K562 (cell line): ENCODE data around the gene PPP6C. TPM values are rescaled to one million over a fixed set of nuclear protein-coding genes. Genes with fewer than 3 reads are reported as not detected.

ENCODE experiments used
- GATA2 ChIP-seq: sonication (generic); formaldehyde crosslinking; IDR thresholded peaks from 2 replicates; pipeline ENCODE4 v1.4.0; 2020; ENCODE audit warnings: mild to moderate bottlenecking, missing genetic modification reagents
- TEAD4 ChIP-seq, 2 experiments: sonication (generic) in 1 of 2; formaldehyde crosslinking in 1 of 2; IDR thresholded peaks; 2 replicates each; pipeline versions ENCODE4 v1.6.1 to v1.8.0; 2012 to 2022; ENCODE audit warnings: borderline replicate concordance in 1 of 2, inconsistent platforms in 1 of 2, low read length in 1 of 2, mild to moderate bottlenecking in 1 of 2, missing genetic modification reagents in 1 of 2
- polyA plus RNA-seq, 8 experiments: library from polyadenylated mRNA; depleted of rRNA in 4 of 8; stranded (reverse) in 5 of 8; unstranded in 3 of 8; fragments of >200 nt; fragmentation: Nextera tagmentation in 2 of 8; fragmentation: Illumina TruSeq in 1 of 8; extraction: Ambion mirVana in 2 of 8; extraction: Trizol in 1 of 8; gene quantifications; 2 replicates each; pipeline versions ENCODE4 v1.2.1 to v1.2.3, GENCODE V29; 2011 to 2014; ENCODE audit warnings: inconsistent platforms in 1 of 8, missing spikeins in 1 of 8
- total RNA-seq, 7 experiments: library from RNA; depleted of rRNA in 6 of 7; stranded (reverse); fragments of >200 nt in 6 of 7; fragmentation: Illumina TruSeq in 2 of 7; extraction: Trizol in 2 of 7; gene quantifications; 2 replicates each; pipeline versions ENCODE4 v1.2.1 to v1.2.3, GENCODE V29; 2011 to 2021; ENCODE audit warnings: low replicate concordance in 1 of 7
- TF ChIP-seq, protein P1 (sequence below), 2 experiments: fragments of 450-650 bp; IDR thresholded peaks; 2 replicates each; pipeline ENCODE4 v1.6.1; 2016; ENCODE audit warnings: mild to moderate bottlenecking in 2 of 2, borderline replicate concordance in 1 of 2, low read depth in 1 of 2, moderate library complexity in 1 of 2
- TF ChIP-seq, protein P2 (sequence below), 3 experiments: IDR thresholded peaks in 2 of 3; conservative IDR thresholded peaks in 1 of 3; 2 replicates each; pipeline ENCODE4 v1.5.1; 2011 to 2012; ENCODE audit warnings: low read length in 3 of 3, mild to moderate bottlenecking in 3 of 3, control low read depth in 2 of 3, improper control_type of control experiment in 1 of 3, inconsistent platforms in 1 of 3, low read depth in 1 of 3, mixed read lengths in 1 of 3, moderate library complexity in 1 of 3; ENCODE audit not compliant: insufficient read depth in 2 of 3
- TF ChIP-seq, protein P3 (sequence below): fragments of 450-650 bp; IDR thresholded peaks from 2 replicates; pipeline ENCODE4 v1.6.1; 2016; ENCODE audit warnings: low read depth

Gene PPP6C
- total and polyA plus RNA-seq, 9 of the 15 experiments (the other 6 are each of a cell fraction or from before 2014, with no cell fraction given), result 18.8 to 44.8 (median 38.3) TPM

DNA sequence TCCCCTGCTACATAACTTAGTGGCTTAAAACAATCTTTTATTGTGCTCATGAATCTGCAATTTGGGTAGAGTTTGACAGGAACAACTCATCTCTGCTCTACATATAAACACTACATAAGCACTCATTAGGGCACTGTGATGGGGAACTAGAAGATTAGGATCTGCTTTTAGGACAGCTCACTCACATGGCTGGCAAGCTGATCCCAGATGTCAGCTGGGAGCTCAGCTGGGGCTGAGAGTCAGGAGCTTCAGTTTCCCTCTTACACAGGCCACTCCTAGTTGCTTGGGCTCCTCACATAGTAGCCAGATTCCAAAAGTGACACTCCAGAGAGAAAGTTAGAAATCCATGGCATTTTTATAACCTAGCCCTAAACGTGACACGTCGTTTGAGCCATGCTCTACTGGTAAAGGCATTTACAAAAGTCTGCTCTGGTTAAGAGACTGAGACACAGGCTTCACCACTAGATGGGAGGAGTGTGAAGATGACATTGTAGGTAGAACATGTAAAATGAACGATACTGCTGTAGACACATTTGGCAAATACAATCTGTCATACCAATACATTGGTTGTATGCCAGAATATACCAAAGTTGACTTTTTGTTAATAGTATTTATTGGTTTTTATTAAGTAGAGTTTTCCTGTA is 69.8 kb downstream of the PPP6C start (continued):
- TF ChIP-seq GATA2 (CRISPR knock-in tag) (peak; percentile 76), TEAD4 (IDR thresholded peaks at IDR 0.05; ENCODE audit: low read length) (0 out of 2 replicates have a peak, but pooled peaks have one; percentile 4), TEAD4 (CRISPR knock-in tag; IDR thresholded peaks at IDR 0.05; ENCODE audit: borderline replicate concordance) (no peak)
- TF ChIP-seq, protein P1, sequence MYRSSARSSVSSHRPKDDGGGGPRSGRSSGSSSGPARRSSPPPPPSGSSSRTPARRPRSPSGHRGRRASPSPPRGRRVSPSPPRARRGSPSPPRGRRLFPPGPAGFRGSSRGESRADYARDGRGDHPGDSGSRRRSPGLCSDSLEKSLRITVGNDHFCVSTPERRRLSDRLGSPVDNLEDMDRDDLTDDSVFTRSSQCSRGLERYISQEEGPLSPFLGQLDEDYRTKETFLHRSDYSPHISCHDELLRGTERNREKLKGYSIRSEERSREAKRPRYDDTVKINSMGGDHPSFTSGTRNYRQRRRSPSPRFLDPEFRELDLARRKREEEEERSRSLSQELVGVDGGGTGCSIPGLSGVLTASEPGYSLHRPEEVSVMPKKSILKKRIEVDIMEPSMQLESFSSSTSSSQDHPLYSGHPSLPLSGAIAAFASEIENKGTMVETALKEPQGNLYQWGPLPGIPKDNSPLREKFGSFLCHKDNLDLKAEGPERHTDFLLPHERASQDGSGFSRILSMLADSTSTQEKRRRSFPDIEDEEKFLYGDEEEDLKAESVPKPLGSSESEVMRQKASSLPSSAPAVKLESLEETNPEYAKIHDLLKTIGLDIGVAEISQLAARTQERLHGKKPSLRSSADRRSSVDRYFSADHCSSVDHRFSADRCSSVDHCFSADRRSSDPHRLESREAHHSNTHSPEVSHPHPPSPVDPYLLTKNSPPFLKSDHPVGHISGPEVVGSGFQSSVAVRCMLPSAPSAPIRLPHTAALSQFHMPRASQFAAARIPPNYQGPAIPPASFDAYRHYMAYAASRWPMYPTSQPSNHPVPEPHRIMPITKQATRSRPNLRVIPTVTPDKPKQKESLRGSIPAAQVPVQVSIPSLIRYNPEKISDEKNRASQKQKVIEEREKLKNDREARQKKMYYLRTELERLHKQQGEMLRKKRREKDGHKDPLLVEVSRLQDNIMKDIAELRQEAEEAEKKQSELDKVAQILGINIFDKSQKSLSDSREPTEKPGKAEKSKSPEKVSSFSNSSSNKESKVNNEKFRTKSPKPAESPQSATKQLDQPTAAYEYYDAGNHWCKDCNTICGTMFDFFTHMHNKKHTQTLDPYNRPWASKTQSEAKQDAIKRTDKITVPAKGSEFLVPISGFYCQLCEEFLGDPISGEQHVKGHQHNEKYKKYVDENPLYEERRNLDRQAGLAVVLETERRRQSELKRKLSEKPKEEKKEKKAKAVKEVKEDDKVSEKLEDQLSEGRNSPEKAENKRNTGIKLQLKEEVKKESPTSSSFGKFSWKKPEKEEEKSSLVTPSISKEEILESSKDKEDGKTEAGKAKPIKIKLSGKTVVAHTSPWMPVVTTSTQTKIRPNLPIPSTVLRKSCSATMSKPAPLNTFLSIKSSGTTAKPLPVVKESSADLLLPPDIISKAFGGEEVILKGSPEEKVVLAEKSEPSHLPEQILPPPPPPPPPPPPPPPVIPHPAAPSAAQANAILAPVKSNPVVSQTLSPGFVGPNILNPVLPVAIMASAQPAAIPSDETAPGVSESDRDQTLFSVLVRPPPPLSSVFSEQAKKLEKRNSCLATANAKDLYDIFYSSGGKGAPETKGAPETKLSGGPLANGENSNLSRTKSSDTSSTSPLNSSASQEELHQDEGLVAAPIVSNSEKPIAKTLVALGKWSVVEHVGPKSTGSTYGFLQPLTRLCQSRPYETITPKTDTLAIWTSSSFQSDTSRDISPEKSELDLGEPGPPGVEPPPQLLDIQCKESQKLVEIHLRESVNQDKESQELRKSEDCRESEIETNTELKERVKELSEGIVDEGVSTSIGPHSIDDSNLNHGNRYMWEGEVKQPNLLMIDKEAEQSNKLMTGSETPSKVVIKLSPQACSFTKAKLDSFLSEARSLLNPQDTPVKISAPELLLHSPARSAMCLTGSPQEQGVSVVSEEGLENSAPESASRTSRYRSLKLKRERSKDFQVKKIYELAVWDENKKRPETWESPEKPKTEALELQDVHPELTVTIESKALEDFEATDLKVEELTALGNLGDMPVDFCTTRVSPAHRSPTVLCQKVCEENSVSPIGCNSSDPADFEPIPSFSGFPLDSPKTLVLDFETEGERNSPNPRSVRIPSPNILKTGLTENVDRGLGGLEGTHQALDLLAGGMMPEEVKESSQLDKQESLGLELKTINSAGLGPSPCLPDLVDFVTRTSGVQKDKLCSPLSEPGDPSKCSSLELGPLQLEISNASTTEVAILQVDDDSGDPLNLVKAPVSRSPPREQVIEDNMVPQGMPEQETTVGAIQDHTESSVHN (IDR thresholded peaks at IDR 0.05; ENCODE audit: borderline replicate concordance in 1 of 2, low read depth in 1 of 2), result peak in 1 of 2 experiments; percentile 88; a peak in 2 of 4 replicates
- TF ChIP-seq, protein P2, sequence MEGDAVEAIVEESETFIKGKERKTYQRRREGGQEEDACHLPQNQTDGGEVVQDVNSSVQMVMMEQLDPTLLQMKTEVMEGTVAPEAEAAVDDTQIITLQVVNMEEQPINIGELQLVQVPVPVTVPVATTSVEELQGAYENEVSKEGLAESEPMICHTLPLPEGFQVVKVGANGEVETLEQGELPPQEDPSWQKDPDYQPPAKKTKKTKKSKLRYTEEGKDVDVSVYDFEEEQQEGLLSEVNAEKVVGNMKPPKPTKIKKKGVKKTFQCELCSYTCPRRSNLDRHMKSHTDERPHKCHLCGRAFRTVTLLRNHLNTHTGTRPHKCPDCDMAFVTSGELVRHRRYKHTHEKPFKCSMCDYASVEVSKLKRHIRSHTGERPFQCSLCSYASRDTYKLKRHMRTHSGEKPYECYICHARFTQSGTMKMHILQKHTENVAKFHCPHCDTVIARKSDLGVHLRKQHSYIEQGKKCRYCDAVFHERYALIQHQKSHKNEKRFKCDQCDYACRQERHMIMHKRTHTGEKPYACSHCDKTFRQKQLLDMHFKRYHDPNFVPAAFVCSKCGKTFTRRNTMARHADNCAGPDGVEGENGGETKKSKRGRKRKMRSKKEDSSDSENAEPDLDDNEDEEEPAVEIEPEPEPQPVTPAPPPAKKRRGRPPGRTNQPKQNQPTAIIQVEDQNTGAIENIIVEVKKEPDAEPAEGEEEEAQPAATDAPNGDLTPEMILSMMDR (IDR thresholded peaks at IDR 0.05 in 2 of 3, conservative IDR thresholded peaks at IDR 0.05 in 1 of 3; ENCODE audit: insufficient read depth in 2 of 3, low read depth in 1 of 3, low read length in 3 of 3), result peak in 2 of 3 experiments; percentile 27 to 44; a peak in 3 of 6 replicates
- TF ChIP-seq, protein P3, sequence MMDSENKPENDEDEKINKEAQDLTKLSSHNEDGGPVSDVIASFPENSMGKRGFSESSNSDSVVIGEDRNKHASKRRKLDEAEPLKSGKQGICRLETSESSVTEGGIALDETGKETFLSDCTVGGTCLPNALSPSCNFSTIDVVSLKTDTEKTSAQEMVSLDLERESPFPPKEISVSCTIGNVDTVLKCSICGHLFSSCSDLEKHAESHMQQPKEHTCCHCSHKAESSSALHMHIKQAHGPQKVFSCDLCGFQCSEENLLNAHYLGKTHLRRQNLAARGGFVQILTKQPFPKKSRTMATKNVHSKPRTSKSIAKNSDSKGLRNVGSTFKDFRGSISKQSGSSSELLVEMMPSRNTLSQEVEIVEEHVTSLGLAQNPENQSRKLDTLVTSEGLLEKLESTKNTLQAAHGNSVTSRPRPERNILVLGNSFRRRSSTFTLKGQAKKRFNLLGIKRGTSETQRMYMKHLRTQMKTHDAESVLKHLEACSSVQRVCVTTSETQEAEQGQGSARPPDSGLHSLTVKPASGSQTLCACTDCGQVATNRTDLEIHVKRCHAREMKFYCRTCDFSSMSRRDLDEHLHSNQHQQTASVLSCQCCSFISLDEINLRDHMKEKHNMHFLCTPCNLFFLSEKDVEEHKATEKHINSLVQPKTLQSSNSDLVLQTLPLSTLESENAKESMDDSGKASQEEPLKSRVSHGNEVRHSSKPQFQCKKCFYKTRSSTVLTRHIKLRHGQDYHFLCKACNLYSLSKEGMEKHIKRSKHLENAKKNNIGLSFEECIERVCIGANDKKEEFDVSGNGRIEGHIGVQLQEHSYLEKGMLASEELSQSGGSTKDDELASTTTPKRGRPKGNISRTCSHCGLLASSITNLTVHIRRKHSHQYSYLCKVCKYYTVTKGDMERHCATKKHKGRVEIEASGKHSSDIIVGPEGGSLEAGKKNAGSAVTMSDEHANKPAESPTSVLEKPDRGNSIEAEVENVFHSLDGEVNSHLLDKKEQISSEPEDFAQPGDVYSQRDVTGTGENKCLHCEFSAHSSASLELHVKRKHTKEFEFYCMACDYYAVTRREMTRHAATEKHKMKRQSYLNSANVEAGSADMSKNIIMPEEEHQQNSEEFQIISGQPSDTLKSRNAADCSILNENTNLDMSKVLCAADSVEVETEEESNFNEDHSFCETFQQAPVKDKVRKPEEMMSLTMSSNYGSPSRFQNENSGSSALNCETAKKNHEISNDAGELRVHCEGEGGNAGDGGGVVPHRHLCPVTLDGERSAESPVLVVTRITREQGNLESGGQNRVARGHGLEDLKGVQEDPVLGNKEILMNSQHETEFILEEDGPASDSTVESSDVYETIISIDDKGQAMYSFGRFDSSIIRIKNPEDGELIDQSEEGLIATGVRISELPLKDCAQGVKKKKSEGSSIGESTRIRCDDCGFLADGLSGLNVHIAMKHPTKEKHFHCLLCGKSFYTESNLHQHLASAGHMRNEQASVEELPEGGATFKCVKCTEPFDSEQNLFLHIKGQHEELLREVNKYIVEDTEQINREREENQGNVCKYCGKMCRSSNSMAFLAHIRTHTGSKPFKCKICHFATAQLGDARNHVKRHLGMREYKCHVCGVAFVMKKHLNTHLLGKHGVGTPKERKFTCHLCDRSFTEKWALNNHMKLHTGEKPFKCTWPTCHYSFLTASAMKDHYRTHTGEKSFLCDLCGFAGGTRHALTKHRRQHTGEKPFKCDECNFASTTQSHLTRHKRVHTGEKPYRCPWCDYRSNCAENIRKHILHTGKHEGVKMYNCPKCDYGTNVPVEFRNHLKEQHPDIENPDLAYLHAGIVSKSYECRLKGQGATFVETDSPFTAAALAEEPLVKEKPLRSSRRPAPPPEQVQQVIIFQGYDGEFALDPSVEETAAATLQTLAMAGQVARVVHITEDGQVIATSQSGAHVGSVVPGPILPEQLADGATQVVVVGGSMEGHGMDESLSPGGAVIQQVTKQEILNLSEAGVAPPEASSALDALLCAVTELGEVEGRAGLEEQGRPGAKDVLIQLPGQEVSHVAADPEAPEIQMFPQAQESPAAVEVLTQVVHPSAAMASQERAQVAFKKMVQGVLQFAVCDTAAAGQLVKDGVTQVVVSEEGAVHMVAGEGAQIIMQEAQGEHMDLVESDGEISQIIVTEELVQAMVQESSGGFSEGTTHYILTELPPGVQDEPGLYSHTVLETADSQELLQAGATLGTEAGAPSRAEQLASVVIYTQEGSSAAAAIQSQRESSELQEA, result no peak
